WTC11 (cell line): ENCODE results near the gene CFAP92.

Experiments used
- CTCF ChIP-seq: fragments of 200-600 bp; IDR thresholded peaks from 2 replicates; pipeline ENCODE4 v1.8.0; 2022; ENCODE audit warnings: antibody characterized with exemption
- E2F1 ChIP-seq: sonication (generic); formaldehyde crosslinking; IDR thresholded peaks from 2 replicates; pipeline ENCODE4 v1.8.0; 2022; ENCODE audit warnings: mild to moderate bottlenecking, missing genetic modification reagents
- JUN ChIP-seq: sonication (generic); formaldehyde crosslinking; IDR thresholded peaks from 2 replicates; pipeline ENCODE4 v1.8.0; 2023; ENCODE audit warnings: mild to moderate bottlenecking, missing genetic modification reagents
- MAX ChIP-seq: sonication (generic); formaldehyde crosslinking; IDR thresholded peaks from 2 replicates; pipeline ENCODE4 v1.8.0; 2022; ENCODE audit warnings: mild to moderate bottlenecking, missing genetic modification reagents
- USF2 ChIP-seq: sonication (generic); formaldehyde crosslinking; IDR thresholded peaks from 2 replicates; pipeline ENCODE4 v1.8.1; 2023; ENCODE audit warnings: mild to moderate bottlenecking, missing genetic modification reagents, moderate library complexity
- ZNF317 ChIP-seq: sonication (generic); formaldehyde crosslinking; IDR thresholded peaks from 2 replicates; pipeline ENCODE4 v1.8.1; 2023; ENCODE audit warnings: low read depth, mild to moderate bottlenecking, moderate library complexity, missing genetic modification reagents, borderline replicate concordance
- ZNF671 ChIP-seq: fragments of 250-450 bp; sonication (Bioruptor Pico); IDR thresholded peaks from 2 replicates; pipeline ENCODE4 v1.8.0; 2021; ENCODE audit warnings: mild to moderate bottlenecking
- TF ChIP-seq, protein P1 (sequence below): sonication (generic); formaldehyde crosslinking; IDR thresholded peaks from 2 replicates; pipeline ENCODE4 v1.8.0; 2022; ENCODE audit warnings: mild to moderate bottlenecking, missing genetic modification reagents
- TF ChIP-seq, protein P2 (sequence below): sonication (generic); formaldehyde crosslinking; IDR thresholded peaks from 2 replicates; pipeline ENCODE4 v1.8.0; 2022; ENCODE audit warnings: mild to moderate bottlenecking, missing genetic modification reagents

DNA sequence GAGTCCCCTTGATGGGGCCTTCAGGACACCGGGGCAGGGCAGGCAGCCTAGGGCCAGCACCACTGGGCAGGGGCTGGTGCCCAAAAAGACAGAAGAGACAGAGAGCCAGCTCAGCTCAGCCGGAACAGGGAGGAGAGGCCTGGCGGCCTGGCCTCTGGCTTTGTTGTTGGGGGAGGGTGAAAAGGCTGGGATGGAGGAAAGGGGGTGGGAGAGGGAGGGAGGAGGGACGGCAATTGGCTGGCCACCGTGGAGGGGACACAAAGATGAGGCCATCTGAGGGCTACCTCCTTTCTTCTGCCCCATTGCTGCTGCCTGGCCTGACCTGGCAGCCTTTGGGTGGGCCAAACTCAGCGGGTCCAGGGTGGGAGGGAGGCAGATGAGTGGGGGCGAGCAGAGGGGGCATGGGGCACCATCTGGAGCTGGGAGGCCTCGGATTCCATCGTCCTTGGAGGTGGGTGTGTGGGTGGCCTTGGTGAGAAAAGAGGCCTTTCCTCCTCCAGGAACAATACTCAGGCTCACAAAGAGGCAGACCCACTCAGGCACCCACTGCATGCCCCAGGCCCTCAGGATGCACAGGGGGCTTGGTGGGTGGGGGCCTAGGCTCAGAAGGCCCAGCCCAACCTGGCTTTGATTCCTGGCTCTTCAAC lies 16.6 kb upstream of the CFAP92 start:
- TF ChIP-seq, protein P1, sequence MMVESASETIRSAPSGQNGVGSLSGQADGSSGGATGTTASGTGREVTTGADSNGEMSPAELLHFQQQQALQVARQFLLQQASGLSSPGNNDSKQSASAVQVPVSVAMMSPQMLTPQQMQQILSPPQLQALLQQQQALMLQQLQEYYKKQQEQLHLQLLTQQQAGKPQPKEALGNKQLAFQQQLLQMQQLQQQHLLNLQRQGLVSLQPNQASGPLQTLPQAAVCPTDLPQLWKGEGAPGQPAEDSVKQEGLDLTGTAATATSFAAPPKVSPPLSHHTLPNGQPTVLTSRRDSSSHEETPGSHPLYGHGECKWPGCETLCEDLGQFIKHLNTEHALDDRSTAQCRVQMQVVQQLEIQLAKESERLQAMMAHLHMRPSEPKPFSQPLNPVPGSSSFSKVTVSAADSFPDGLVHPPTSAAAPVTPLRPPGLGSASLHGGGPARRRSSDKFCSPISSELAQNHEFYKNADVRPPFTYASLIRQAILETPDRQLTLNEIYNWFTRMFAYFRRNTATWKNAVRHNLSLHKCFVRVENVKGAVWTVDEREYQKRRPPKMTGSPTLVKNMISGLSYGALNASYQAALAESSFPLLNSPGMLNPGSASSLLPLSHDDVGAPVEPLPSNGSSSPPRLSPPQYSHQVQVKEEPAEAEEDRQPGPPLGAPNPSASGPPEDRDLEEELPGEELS (CRISPR knock-in tag), result no peak
- no peak for TF ChIP-seq ZNF317 (CRISPR knock-in tag)
- no peak for TF ChIP-seq MAX (CRISPR knock-in tag)
- no peak for TF ChIP-seq E2F1 (CRISPR knock-in tag)
- TF ChIP-seq CTCF, result no peak
- TF ChIP-seq, protein P2, sequence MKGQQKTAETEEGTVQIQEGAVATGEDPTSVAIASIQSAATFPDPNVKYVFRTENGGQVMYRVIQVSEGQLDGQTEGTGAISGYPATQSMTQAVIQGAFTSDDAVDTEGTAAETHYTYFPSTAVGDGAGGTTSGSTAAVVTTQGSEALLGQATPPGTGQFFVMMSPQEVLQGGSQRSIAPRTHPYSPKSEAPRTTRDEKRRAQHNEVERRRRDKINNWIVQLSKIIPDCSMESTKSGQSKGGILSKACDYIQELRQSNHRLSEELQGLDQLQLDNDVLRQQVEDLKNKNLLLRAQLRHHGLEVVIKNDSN (CRISPR knock-in tag), result no peak
- TF ChIP-seq JUN (CRISPR knock-in tag), result no peak
- no peak for TF ChIP-seq USF2 (CRISPR knock-in tag)
- TF ChIP-seq ZNF671 (CRISPR knock-in tag), result no peak
